WERI-Rb-1 (cell line): Measurements from ENCODE around the gene GNGT1.

Source experiments
- DNase-seq: peaks from one replicate; pipeline ENCODE4 v3.0.0-alpha.2; 2020
- H3K27ac ChIP-seq: fragments of 250-450 bp; sonication (Bioruptor Pico); 2 replicates; pipeline ENCODE4 v1.5.1; 2020; ENCODE audit warnings: mild to moderate bottlenecking, moderate library complexity
- H3K27me3 ChIP-seq: fragments of 250-450 bp; sonication (Bioruptor Pico); 2 replicates; pipeline ENCODE4 v1.5.1; 2021; ENCODE audit warnings: mild to moderate bottlenecking, low read depth, moderate library complexity; ENCODE audit not compliant: insufficient read depth, severe bottlenecking
- H3K36me3 ChIP-seq: fragments of 250-450 bp; sonication (Bioruptor Pico); 2 replicates; pipeline ENCODE4 v1.5.1; 2020; ENCODE audit warnings: mild to moderate bottlenecking, moderate library complexity
- H3K4me3 ChIP-seq: 2 replicates; pipeline ENCODE4 v1.5.1; 2011; ENCODE audit warnings: low read depth, mild to moderate bottlenecking, control low read depth, low read length
- H3K9me3 ChIP-seq: fragments of 250-450 bp; sonication (Bioruptor Pico); 2 replicates; pipeline ENCODE4 v1.5.1; 2021; ENCODE audit warnings: mild to moderate bottlenecking, moderate library complexity; ENCODE audit not compliant: severe bottlenecking
- CTCF ChIP-seq: IDR thresholded peaks from 2 replicates; pipeline ENCODE4 v1.5.1; 2011; ENCODE audit warnings: low read depth, mild to moderate bottlenecking, control low read depth, inconsistent platforms, low read length

GNGT1 gene

GRCh38 chr7:93949423-93949822, 43.1 kb downstream of the GNGT1 start:
- no peak for TF ChIP-seq CTCF
- Histone ChIP-seq H3K27ac (no peak overlapping the region), H3K27me3 (no peaks in the 10 kb centered on the region), H3K4me3 (no peak overlapping the region), H3K9me3 (no peaks in the 10 kb centered on the region), H3K36me3 (no peaks in the 10 kb centered on the region)
- DNase-seq: no peak

GRCh38 chr7:93955304-93955703, 48.9 kb downstream of the GNGT1 start:
- no peak overlapping the region for H3K4me3 ChIP-seq
- H3K9me3 ChIP-seq: no peaks in the 10 kb centered on the region
- no peaks in the 10 kb centered on the region for H3K27me3 ChIP-seq
- no peak overlapping the region for H3K27ac ChIP-seq
- H3K36me3 ChIP-seq: no peaks in the 10 kb centered on the region
- DNase-seq: no peak
- no peak for TF ChIP-seq CTCF

GRCh38 chr7:93957767-93958166, 51.4 kb downstream of the GNGT1 start:
- H3K4me3 ChIP-seq: no peak overlapping the region
- no peaks in the 10 kb centered on the region for H3K27me3 ChIP-seq
- DNase-seq: no peak
- no peaks in the 10 kb centered on the region for H3K36me3 ChIP-seq
- no peak for TF ChIP-seq CTCF
- no peaks in the 10 kb centered on the region for H3K9me3 ChIP-seq
- H3K27ac ChIP-seq: no peak overlapping the region

- TF ChIP-seq CTCF: no peak
- no peak for DNase-seq
- H3K27ac ChIP-seq: no peak overlapping the region
- no peak overlapping the region for H3K4me3 ChIP-seq
- no peaks in the 10 kb centered on the region for H3K36me3 ChIP-seq
- H3K27me3 ChIP-seq: no peaks in the 10 kb centered on the region
- no peaks in the 10 kb centered on the region for H3K9me3 ChIP-seq
Measured at GRCh38 chr7:93958216-93958615, 51.8 kb downstream of the GNGT1 start.

- TF ChIP-seq CTCF: no peak
- Histone ChIP-seq H3K27ac (no peak overlapping the region), H3K27me3 (no peaks in the 10 kb centered on the region), H3K4me3 (no peak overlapping the region), H3K36me3 (no peaks in the 10 kb centered on the region), H3K9me3 (no peaks in the 10 kb centered on the region)
- DNase-seq: no peak
Measured at GRCh38 chr7:93958651-93959050, 52.3 kb downstream of the GNGT1 start.
